Left lung (tissue), 10 donors: Measurements from ENCODE around the gene MIEN1. TPM values are rescaled to one million over a fixed set of nuclear protein-coding genes. Genes with fewer than 3 reads are reported as not detected.

Experiments
- ATAC-seq: fragments of 200-7000 bp; cut with Tn5 transposase; one replicate; pipeline ENCODE4 v1.9.1; 2020; ENCODE audit warnings: moderate library complexity
- DNase-seq, 4 donors: peaks; one replicate each; pipeline ENCODE4 v3.0.0-alpha.2; 2013 to 2020
- H3K27ac ChIP-seq, 2 donors: fragments of 200-600 bp; sonication (generic) in 1 of 2; one replicate each; pipeline versions ENCODE4 v1.5.0 to v1.8.0; 2020 to 2021
- H3K27me3 ChIP-seq, 2 donors: fragments of 200-600 bp; sonication (generic) in 1 of 2; one replicate each; pipeline versions ENCODE4 v1.5.0 to v1.8.0; 2020 to 2021
- H3K36me3 ChIP-seq, 2 donors: fragments of 200-600 bp; sonication (generic) in 1 of 2; one replicate each; pipeline versions ENCODE4 v1.5.0 to v1.8.0; 2020 to 2021
- H3K4me1 ChIP-seq, 2 donors: fragments of 200-600 bp; one replicate each; pipeline ENCODE4 v1.8.0; 2021
- H3K4me3 ChIP-seq, 2 donors: fragments of 200-600 bp; sonication (generic) in 1 of 2; one replicate each; pipeline versions ENCODE4 v1.5.0 to v1.8.0; 2020 to 2021; ENCODE audit warnings: mild to moderate bottlenecking in 1 of 2
- H3K9me3 ChIP-seq, 2 donors: fragments of 200-600 bp; sonication (generic) in 1 of 2; one replicate each; pipeline versions ENCODE4 v1.5.0 to v1.8.0; 2020 to 2021
- intact Hi-C, 2 donors: fragments of 100-400 bp; cut with DNase I; formaldehyde crosslinking; loops; one replicate each; pipeline versions ENCODE4 v1.11.2 to v1.14.2; 2022
- polyA plus RNA-seq, 6 donors: library from polyadenylated mRNA; unstranded; fragments of 120-200 nt; gene quantifications; one replicate each; pipeline ENCODE4 v1.2.1, GENCODE V29; 2013; ENCODE audit not compliant: insufficient read length in 6 of 6
- total RNA-seq, 2 donors: library from RNA; stranded (reverse); fragmentation: NEBNext Ultra II Directional; extraction: Animal tissue kit (Norgen Biotek cat#: 25700); gene quantifications; one replicate each; pipeline ENCODE4 v1.2.1, GENCODE V29; 2021
- TF ChIP-seq, protein P1 (sequence below), 2 donors: fragments of 200-600 bp; sonication (generic) in 1 of 2; IDR thresholded peaks; one replicate each; pipeline versions ENCODE4 v1.5.0 to v1.8.0; 2021; ENCODE audit warnings: antibody characterized with exemption in 2 of 2
- donor health status: DM: no; HTN: yes; CAD: no.
- donor health status: DM: no; HTN: no; CAD: no.

The MIEN1 gene
- total and polyA plus RNA-seq, 8 donors = 18.8 to 57.9 (median 25.5) TPM

DNA sequence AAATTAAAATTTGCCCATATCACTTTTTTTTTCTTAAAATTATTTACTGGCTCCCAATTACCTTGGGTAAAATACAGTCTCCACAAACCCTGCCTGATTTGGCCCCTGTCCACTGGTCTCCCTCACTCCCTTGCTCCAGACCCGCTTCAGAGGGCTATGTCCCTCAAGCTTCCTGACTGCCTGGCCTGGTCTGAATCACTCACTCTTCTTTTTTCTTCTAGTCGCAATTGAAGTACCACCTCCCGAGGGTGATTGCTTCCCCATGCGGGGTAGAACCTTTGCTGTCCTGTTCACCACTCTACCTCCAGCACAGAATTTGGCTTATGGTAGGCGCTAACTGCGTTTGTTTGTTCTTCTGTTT lies 41.9 kb downstream of the MIEN1 start:
- H3K4me3 ChIP-seq = peak overlapping the region; percentile 57 to 74
- peaks cover 0 to 4% of the 10 kb centered on the region in 2 donors for H3K27me3 ChIP-seq
- ATAC-seq (peak; percentile 18), DNase-seq (peak in 1 of 4 donors; percentile 0)
- H3K4me1 ChIP-seq = peaks cover 14 to 15% of the 10 kb centered on the region in 2 donors
- TF ChIP-seq, protein P1, sequence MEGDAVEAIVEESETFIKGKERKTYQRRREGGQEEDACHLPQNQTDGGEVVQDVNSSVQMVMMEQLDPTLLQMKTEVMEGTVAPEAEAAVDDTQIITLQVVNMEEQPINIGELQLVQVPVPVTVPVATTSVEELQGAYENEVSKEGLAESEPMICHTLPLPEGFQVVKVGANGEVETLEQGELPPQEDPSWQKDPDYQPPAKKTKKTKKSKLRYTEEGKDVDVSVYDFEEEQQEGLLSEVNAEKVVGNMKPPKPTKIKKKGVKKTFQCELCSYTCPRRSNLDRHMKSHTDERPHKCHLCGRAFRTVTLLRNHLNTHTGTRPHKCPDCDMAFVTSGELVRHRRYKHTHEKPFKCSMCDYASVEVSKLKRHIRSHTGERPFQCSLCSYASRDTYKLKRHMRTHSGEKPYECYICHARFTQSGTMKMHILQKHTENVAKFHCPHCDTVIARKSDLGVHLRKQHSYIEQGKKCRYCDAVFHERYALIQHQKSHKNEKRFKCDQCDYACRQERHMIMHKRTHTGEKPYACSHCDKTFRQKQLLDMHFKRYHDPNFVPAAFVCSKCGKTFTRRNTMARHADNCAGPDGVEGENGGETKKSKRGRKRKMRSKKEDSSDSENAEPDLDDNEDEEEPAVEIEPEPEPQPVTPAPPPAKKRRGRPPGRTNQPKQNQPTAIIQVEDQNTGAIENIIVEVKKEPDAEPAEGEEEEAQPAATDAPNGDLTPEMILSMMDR (IDR thresholded peaks at IDR 0.05) = no peak
- no peaks in the 10 kb centered on the region for H3K9me3 ChIP-seq
- intact Hi-C loops = no loop called here
- H3K27ac ChIP-seq = peak overlapping the region; percentile 94 to 95
- peaks cover 0 to 15% of the 10 kb centered on the region in 2 donors for H3K36me3 ChIP-seq

DNA sequence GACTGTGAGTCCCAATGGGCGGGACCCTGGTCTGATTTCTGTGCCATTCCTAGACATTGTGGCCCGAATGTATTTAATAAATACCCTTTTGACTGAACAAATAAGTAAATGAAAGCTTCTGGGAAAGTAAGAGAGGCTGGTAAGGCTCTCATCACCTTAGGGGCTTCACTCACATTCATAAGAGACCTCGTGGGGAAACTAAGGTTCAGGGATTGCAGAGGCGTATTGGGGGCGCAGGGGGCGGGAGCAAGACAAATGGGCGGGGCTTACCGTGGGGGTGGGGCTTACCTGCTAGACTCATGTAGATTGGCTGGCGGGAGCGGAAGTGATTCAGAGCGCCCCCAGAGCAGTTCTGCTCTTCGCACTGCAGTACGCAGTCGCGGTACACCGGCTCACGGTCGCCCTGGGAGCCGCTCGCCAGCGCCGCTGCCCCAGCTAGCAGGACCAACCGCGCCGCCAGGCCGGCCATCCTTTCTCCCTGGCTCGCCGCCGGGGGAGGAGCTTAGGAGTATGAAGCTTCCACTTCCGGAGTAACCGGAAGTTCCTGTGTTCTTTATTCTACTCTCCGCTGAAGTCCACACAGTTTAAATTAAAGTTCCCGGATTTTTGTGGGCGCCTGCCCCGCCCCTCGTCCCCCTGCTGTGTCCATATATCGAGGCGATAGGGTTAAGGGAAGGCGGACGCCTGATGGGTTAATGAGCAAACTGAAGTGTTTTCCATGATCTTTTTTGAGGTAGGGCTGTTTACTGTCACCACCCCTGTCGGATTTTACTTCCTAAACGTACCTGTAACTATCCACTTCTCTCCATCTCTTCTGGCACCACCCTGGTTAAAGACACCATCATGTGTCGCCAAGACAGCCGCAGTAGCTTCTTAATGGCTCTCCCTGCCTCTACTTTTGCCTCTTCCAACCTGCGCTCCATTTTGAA lies 42.5 kb downstream of the MIEN1 start, which contains the start of gene PGAP3:
TSS of gene PGAP3 (minus strand) at position 512 of the 929 bp plus-strand sequence. CDS start at position 469, 43 bp downstream.
- peaks cover 14 to 15% of the 10 kb centered on the region in 2 donors for H3K4me1 ChIP-seq
- intact Hi-C loops = no loop called here
- peaks cover 0 to 4% of the 10 kb centered on the region in 2 donors for H3K27me3 ChIP-seq
- TF ChIP-seq, protein P1 (IDR thresholded peaks at IDR 0.05) = no peak
- H3K27ac ChIP-seq = peak within 1 kb of the TSS; percentile 94 to 95
- peaks cover 0 to 21% of the 10 kb centered on the region in 2 donors for H3K36me3 ChIP-seq
- H3K9me3 ChIP-seq = no peaks in the 10 kb centered on the region
- H3K4me3 ChIP-seq = peak within 1 kb of the TSS; percentile 57 to 74
- DNase-seq (peak; percentile 87 to 92 (median 90)), ATAC-seq (peak; percentile 94)

DNA sequence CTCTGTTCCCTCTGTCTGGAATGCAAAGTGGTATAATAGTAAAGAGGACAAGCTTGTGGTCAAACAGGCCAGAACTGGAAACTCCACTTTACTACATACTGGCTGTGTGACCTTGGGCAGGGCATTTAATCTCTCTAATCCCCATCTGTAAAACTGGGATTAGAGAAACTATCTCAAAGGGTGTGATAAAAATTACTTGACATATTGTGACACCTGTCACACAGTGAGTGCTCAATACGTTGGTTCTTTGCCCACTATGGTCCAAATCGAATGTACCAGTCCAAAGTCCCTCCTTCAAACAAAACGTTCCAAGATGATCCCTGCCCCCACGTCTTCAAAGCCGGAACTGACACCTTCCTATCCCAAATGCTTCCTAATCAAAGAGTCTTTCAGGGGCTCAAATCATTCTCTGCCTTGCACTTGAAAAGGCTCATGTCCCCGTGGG lies 43.2 kb downstream of the MIEN1 start:
- Histone ChIP-seq H3K4me3 (peak overlapping the region; percentile 57 to 74), H3K27ac (peak overlapping the region; percentile 94 to 95), H3K27me3 (peaks cover 0 to 4% of the 10 kb centered on the region in 2 donors), H3K4me1 (peaks cover 14 to 15% of the 10 kb centered on the region in 2 donors), H3K36me3 (peaks cover 0 to 21% of the 10 kb centered on the region in 2 donors), H3K9me3 (no peaks in the 10 kb centered on the region)
- intact Hi-C loops = no loop called here
- ATAC-seq (no peak), DNase-seq (no peak)
- TF ChIP-seq, protein P1 (IDR thresholded peaks at IDR 0.05) = no peak

DNA sequence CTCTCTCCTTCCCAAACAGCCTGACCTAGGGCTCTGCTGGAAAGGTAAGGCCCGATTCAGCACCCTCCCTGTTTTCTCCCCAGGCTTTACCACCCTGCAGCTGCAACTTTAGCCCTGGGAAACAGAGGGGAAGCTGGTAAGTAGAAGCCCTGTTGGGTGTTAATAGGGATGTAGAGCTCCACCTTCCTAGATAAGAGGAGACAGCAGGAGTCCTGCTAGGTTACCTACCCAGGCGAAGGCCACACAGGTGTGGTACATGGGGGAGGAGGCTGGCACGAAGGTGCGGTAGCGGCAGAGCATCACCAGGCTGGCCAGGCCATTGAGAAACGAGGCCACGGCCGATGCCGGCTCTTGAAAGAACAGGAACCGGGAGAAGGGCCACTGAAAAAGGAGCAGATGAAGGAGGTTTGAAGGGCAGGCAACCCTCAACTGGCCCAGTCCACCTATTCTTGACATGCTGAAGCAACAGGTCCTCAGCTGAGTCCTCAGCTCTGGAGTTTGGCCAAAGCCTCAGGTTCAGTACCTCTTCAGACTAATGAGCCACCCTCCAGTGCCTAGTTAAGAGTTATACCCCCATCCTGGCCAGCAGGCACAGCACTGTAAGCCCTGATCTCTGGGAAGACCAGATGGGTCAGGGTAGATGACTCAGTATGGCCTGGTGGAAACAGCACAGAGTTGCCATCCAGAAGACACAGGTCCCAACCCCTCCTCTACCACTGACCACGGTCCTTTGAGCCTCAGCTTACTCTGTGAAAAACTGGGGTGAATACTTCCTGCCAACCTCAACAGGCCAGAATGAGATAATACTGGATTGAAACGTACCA lies 45.8 kb downstream of the MIEN1 start:
- no peak for ATAC-seq
- no peak overlapping the region for H3K4me3 ChIP-seq
- H3K27me3 ChIP-seq = no peaks in the 10 kb centered on the region
- TF ChIP-seq, protein P1 (IDR thresholded peaks at IDR 0.05) = no peak
- peaks cover 14 to 15% of the 10 kb centered on the region in 2 donors for H3K4me1 ChIP-seq
- intact Hi-C loops = no loop called here
- peak in 1 of 4 donors; percentile 58 for DNase-seq
- no peak overlapping the region for H3K27ac ChIP-seq
- no peaks in the 10 kb centered on the region for H3K9me3 ChIP-seq
- peaks cover 0 to 32% of the 10 kb centered on the region in 2 donors for H3K36me3 ChIP-seq
